HCT116 (cell line): Measurements from ENCODE around the gene DGCR6L. TPM values are rescaled to one million over a fixed set of nuclear protein-coding genes. Genes with fewer than 3 reads are reported as not detected.

Experiments used
- ATAC-seq: fragments of 200-7000 bp; cut with Tn5 transposase; 2 replicates; pipeline ENCODE4 v1.9.1; 2020; ENCODE audit warnings: mild to moderate bottlenecking, moderate library complexity
- BruUV-seq: library from RNA; stranded (reverse); fragments of 400-500 nt; replicated peaks from 2 replicates; lab custom pipeline; 2021; lab: Mats Ljungman, UMichigan
- CTCF ChIA-PET: fragments of 300-600 bp; sonication (Branson Sonifier 250); formaldehyde crosslinking; loops from one replicate; lab custom pipeline; 2021; ENCODE audit warnings: antibody characterized with exemption; lab: Charles Lee
- POLR2A ChIA-PET: fragments of 300-600, 350-600 bp; sonication (Branson Sonifier 250); formaldehyde crosslinking; loops from one replicate; lab custom pipeline; 2021; ENCODE audit warnings: antibody characterized with exemption; lab: Charles Lee
- RAD21 ChIA-PET, 2 experiments: fragments of 300-600 bp; sonication (Branson Sonifier 250); formaldehyde crosslinking; loops; one replicate each; lab custom pipeline; 2023; ENCODE audit warnings: low total read pairs in 2 of 2; ENCODE audit not compliant: uncharacterized antibody in 2 of 2, unreplicated experiment in 2 of 2, low non-redundant PET in 1 of 2; lab: Charles Lee
- DNase-seq: peaks from one replicate; pipeline ENCODE4 v3.0.0-alpha.2; 2010; ENCODE audit warnings: low read depth, low spot score
- H2AFZ ChIP-seq: fragments of 200-600 bp; shearing (Covaris generic), sonication (generic); 2 replicates; pipeline ENCODE4 v1.6.1; 2017; ENCODE audit warnings: low read depth, mixed run types, mixed read lengths, antibody characterized with exemption, low read length; ENCODE audit not compliant: poor library complexity, severe bottlenecking
- H3K27ac ChIP-seq: 2 replicates; pipeline ENCODE4 v1.5.1; 2012; ENCODE audit warnings: low read depth, low read length
- H3K27me3 ChIP-seq: fragments of 200-600 bp; sonication (generic); 2 replicates; pipeline ENCODE4 v1.6.1; 2016; ENCODE audit warnings: mixed run types, low read length, mixed read lengths; ENCODE audit not compliant: insufficient read depth
- H3K36me3 ChIP-seq, 2 experiments: fragments of 200-500 bp in 1 of 2; fragments of 200-600 bp in 1 of 2; sonication (Bioruptor generic) in 1 of 2; sonication (generic) in 1 of 2; 2 replicates each; pipeline versions ENCODE4 v1.5.1 to v1.6.1; 2014 to 2016; ENCODE audit warnings: low read length in 2 of 2, inconsistent platforms in 1 of 2, mixed read lengths in 1 of 2, mixed run types in 1 of 2; ENCODE audit not compliant: insufficient read depth in 2 of 2, control insufficient read depth in 1 of 2
- H3K4me1 ChIP-seq, 2 experiments: fragments of 200-600 bp in 1 of 2; sonication (generic) in 1 of 2; 2 replicates each; pipeline versions ENCODE4 v1.5.1 to v1.6.1; 2012 to 2017; ENCODE audit warnings: low read length in 2 of 2, inconsistent platforms in 1 of 2, mild to moderate bottlenecking in 1 of 2, mixed read lengths in 1 of 2, mixed run types in 1 of 2, moderate library complexity in 1 of 2; ENCODE audit not compliant: insufficient read depth in 2 of 2, control insufficient read depth in 1 of 2
- H3K4me2 ChIP-seq: fragments of 200-600 bp; sonication (generic); 2 replicates; pipeline ENCODE4 v1.6.1; 2017; ENCODE audit warnings: mixed run types, low read length, mixed read lengths
- H3K4me3 ChIP-seq, 2 experiments: fragments of 200-600 bp in 1 of 2; sonication (generic) in 1 of 2; replicated peaks in 1 of 2; 2 replicates each; pipeline ENCODE4 v1.5.1; 2011 to 2016; ENCODE audit warnings: low read length in 2 of 2, control low read depth in 1 of 2, low read depth in 1 of 2, mild to moderate bottlenecking in 1 of 2, mixed read lengths in 1 of 2, mixed run types in 1 of 2
- H3K79me2 ChIP-seq: fragments of 200-600 bp; sonication (generic); 2 replicates; pipeline ENCODE4 v1.6.1; 2017; ENCODE audit warnings: mild to moderate bottlenecking, mixed run types, low read length, moderate library complexity, mixed read lengths; ENCODE audit not compliant: insufficient read depth
- H3K9ac ChIP-seq: fragments of 200-600 bp; sonication (generic); 2 replicates; pipeline ENCODE4 v1.6.1; 2016; ENCODE audit warnings: low read length, mixed read lengths
- H3K9me2 ChIP-seq: fragments of 200-600 bp; sonication (generic), shearing (Covaris generic); 2 replicates; pipeline ENCODE4 v1.6.1; 2017; ENCODE audit warnings: mixed run types, mild to moderate bottlenecking, moderate library complexity; ENCODE audit not compliant: insufficient read depth
- H3K9me3 ChIP-seq, 2 experiments: fragments of 200-500 bp in 1 of 2; fragments of 200-600 bp in 1 of 2; sonication (Bioruptor generic) in 1 of 2; sonication (generic) in 1 of 2; 2 replicates each; pipeline ENCODE4 v1.6.1; 2014 to 2017; ENCODE audit warnings: low read length in 2 of 2, mixed read lengths in 2 of 2, inconsistent platforms in 1 of 2, low read depth in 1 of 2, mild to moderate bottlenecking in 1 of 2, mixed run types in 1 of 2, moderate library complexity in 1 of 2; ENCODE audit not compliant: control insufficient read depth in 1 of 2, insufficient read depth in 1 of 2
- H4K20me1 ChIP-seq: fragments of 200-600 bp; sonication (generic), shearing (Covaris generic); 2 replicates; pipeline ENCODE4 v1.6.1; 2017; ENCODE audit warnings: mixed run types, mild to moderate bottlenecking, moderate library complexity; ENCODE audit not compliant: insufficient read depth
- CBX3 ChIP-seq: IDR thresholded peaks from 2 replicates; pipeline ENCODE4 v1.6.1; 2012; ENCODE audit warnings: low read depth
- CEBPB ChIP-seq: IDR thresholded peaks from 2 replicates; pipeline ENCODE4 v1.6.1; 2012; ENCODE audit warnings: low read depth
- EGR1 ChIP-seq: IDR thresholded peaks from 2 replicates; pipeline ENCODE4 v1.6.1; 2012; ENCODE audit warnings: low read depth
- ELF1 ChIP-seq: IDR thresholded peaks from 2 replicates; pipeline ENCODE4 v1.6.1; 2012; ENCODE audit warnings: low read depth, borderline replicate concordance
- EZH2 ChIP-seq: fragments of 200-600 bp; sonication (generic); IDR thresholded peaks from 2 replicates; pipeline ENCODE4 v1.6.1; 2017; ENCODE audit warnings: antibody characterized with exemption, mixed run types
- EZH2phosphoT487 ChIP-seq: fragments of 200-600 bp; IDR thresholded peaks from 2 replicates; pipeline ENCODE4 v1.6.1; 2018; ENCODE audit warnings: antibody characterized with exemption, borderline replicate concordance
- JUND ChIP-seq: IDR thresholded peaks from 2 replicates; pipeline ENCODE4 v1.6.1; 2012
- POLR2A ChIP-seq: IDR thresholded peaks from 2 replicates; pipeline ENCODE4 v1.7.0; 2011; ENCODE audit warnings: borderline replicate concordance; ENCODE audit not compliant: insufficient read depth, insufficient read length; ENCODE audit errors: extremely low read depth
- POLR2AphosphoS5 ChIP-seq: IDR thresholded peaks from 2 replicates; pipeline ENCODE4 v1.6.1; 2011; ENCODE audit warnings: mild to moderate bottlenecking, low read depth, low read length, moderate library complexity
- SIN3A ChIP-seq: IDR thresholded peaks from 2 replicates; pipeline ENCODE4 v1.6.1; 2012; ENCODE audit warnings: low read depth
- SP1 ChIP-seq: IDR thresholded peaks from 2 replicates; pipeline ENCODE4 v1.6.1; 2012; ENCODE audit warnings: low read depth
- TCF7L2 ChIP-seq: IDR thresholded peaks from 2 replicates; pipeline ENCODE4 v1.7.0; 2011; ENCODE audit warnings: borderline replicate concordance, inconsistent platforms; ENCODE audit not compliant: insufficient read depth, insufficient read length; ENCODE audit errors: extremely low read depth
- YY1 ChIP-seq: IDR thresholded peaks from 2 replicates; pipeline ENCODE4 v1.6.1; 2011; ENCODE audit warnings: low read length, low read depth, moderate library complexity, mild to moderate bottlenecking; ENCODE audit not compliant: insufficient replicate concordance; ENCODE audit errors: extremely low read depth
- ZFX ChIP-seq: fragments of 450-650 bp; IDR thresholded peaks from 2 replicates; pipeline ENCODE4 v1.6.1; 2017
- ZNF274 ChIP-seq: fragments of 200-500 bp; sonication (Bioruptor generic); IDR thresholded peaks from 2 replicates; pipeline ENCODE4 v1.6.1; 2014; ENCODE audit warnings: mild to moderate bottlenecking, low read depth, low read length, inconsistent platforms
- intact Hi-C: fragments of 100-400 bp; cut with micrococcal nuclease; formaldehyde crosslinking; loops from 2 replicates; pipeline ENCODE4 v1.10.0; 2022
- total RNA-seq: library from RNA; stranded (reverse); gene quantifications from one replicate; pipeline ENCODE4 v1.2.1, GENCODE V29; 2021; ENCODE audit not compliant: unreplicated experiment
- TF ChIP-seq, protein P1 (sequence below): IDR thresholded peaks from 2 replicates; pipeline ENCODE4 v1.6.1; 2012; ENCODE audit warnings: low read depth
- TF ChIP-seq, protein P2 (sequence below): IDR thresholded peaks from 2 replicates; pipeline ENCODE4 v1.6.1; 2011; ENCODE audit warnings: mild to moderate bottlenecking, low read length, moderate library complexity; ENCODE audit not compliant: insufficient replicate concordance; ENCODE audit errors: extremely low read depth
- TF ChIP-seq, protein P3 (sequence below), 3 experiments: fragments of 200-600 bp in 1 of 3; sonication (generic) in 1 of 3; IDR thresholded peaks in 2 of 3; conservative IDR thresholded peaks in 1 of 3; 2 replicates each; pipeline ENCODE4 v1.5.1; 2012 to 2017; ENCODE audit warnings: low read depth in 2 of 3, low read length in 2 of 3, antibody characterized with exemption in 1 of 3, borderline replicate concordance in 1 of 3, control low read depth in 1 of 3, mild to moderate bottlenecking in 1 of 3, mixed read lengths in 1 of 3, mixed run types in 1 of 3, moderate library complexity in 1 of 3; ENCODE audit not compliant: insufficient read depth in 1 of 3
- TF ChIP-seq, protein P4 (sequence below): IDR thresholded peaks from 2 replicates; pipeline ENCODE4 v1.6.1; 2012

The DGCR6L gene
- total RNA-seq, 1 experiment from 2014 or later: 44.9 TPM

DNA sequence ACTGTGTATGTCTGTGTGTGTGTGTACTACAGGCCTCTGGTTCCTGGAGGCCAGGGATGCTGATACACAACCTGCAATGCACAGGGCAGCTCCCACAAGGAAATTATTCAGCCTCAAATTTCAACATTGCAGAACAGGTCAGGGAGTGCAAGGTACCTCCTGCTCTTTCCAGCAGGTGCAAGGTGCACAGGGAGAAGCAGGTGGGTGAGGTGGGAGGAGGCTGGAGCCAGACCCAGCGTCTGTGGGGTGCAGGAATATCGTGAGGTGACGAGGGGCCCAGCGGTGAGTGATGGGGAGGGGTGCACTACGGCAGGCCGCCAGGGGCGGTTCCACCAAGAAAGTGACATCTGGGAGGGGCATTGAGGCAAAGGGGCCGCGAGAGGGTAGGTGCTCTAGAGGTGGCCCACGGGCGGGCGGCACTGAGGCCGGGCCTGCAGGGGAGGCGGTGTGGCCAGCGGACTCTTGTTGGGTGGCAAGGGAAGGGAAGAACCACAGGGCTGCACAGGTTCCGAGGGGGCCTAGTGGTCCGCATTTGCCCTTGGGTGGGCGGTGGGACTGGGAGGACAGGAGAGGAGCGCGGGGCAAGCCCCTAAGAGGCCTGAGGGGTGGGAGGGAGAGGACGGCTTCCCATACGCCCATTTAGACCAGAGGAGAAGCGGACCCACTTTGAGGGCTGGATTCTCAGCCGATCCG, 21.6 kb downstream of the DGCR6L start:
- DNase-seq (no peak), ATAC-seq (no peak)
- H3K9me3 ChIP-seq: no peaks in the 10 kb centered on the region
- intact Hi-C loops: no loop called here
- no peaks in the 10 kb centered on the region for H3K27me3 ChIP-seq
- H3K9me2 ChIP-seq: no peaks in the 10 kb centered on the region
- ChIA-PET POLR2A (interaction anchor here (2.0 kb wide), 1 partner anchor 22 kb away, joined by 6 read pairs; the partner anchor contains the start of gene DGCR6L), CTCF (no interaction called here), RAD21 (no interaction called here)
- peak overlapping the region; percentile 43; the same call in 1 of the 2 replicates for H3K27ac ChIP-seq
- no peaks in the 10 kb centered on the region for H3K36me3 ChIP-seq
- H3K9ac ChIP-seq: no peak overlapping the region
- peak overlapping the region in 1 of 2 experiments; percentile 57; a peak in 1 of 4 replicates for H3K4me3 ChIP-seq
- H3K79me2 ChIP-seq: no peaks in the 10 kb centered on the region
- no peak overlapping the region for H2AFZ ChIP-seq
- peaks cover 3 to 17% of the 10 kb centered on the region in 2 experiments; a peak in 3 of 4 replicates for H3K4me1 ChIP-seq
- H3K4me2 ChIP-seq: peak overlapping the region; percentile 92
- H4K20me1 ChIP-seq: no peaks in the 10 kb centered on the region
- BruUV-seq: no TSS peak
- TF ChIP-seq, protein P1, sequence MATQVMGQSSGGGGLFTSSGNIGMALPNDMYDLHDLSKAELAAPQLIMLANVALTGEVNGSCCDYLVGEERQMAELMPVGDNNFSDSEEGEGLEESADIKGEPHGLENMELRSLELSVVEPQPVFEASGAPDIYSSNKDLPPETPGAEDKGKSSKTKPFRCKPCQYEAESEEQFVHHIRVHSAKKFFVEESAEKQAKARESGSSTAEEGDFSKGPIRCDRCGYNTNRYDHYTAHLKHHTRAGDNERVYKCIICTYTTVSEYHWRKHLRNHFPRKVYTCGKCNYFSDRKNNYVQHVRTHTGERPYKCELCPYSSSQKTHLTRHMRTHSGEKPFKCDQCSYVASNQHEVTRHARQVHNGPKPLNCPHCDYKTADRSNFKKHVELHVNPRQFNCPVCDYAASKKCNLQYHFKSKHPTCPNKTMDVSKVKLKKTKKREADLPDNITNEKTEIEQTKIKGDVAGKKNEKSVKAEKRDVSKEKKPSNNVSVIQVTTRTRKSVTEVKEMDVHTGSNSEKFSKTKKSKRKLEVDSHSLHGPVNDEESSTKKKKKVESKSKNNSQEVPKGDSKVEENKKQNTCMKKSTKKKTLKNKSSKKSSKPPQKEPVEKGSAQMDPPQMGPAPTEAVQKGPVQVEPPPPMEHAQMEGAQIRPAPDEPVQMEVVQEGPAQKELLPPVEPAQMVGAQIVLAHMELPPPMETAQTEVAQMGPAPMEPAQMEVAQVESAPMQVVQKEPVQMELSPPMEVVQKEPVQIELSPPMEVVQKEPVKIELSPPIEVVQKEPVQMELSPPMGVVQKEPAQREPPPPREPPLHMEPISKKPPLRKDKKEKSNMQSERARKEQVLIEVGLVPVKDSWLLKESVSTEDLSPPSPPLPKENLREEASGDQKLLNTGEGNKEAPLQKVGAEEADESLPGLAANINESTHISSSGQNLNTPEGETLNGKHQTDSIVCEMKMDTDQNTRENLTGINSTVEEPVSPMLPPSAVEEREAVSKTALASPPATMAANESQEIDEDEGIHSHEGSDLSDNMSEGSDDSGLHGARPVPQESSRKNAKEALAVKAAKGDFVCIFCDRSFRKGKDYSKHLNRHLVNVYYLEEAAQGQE: no peak
- TF ChIP-seq SP1: no peak
- no peak for TF ChIP-seq ZNF274
- TF ChIP-seq POLR2A: no peak
- no peak for TF ChIP-seq CEBPB
- TF ChIP-seq CBX3: no peak
- TF ChIP-seq YY1: no peak
- TF ChIP-seq EZH2phosphoT487: no peak
- no peak for TF ChIP-seq JUND
- TF ChIP-seq, protein P2, sequence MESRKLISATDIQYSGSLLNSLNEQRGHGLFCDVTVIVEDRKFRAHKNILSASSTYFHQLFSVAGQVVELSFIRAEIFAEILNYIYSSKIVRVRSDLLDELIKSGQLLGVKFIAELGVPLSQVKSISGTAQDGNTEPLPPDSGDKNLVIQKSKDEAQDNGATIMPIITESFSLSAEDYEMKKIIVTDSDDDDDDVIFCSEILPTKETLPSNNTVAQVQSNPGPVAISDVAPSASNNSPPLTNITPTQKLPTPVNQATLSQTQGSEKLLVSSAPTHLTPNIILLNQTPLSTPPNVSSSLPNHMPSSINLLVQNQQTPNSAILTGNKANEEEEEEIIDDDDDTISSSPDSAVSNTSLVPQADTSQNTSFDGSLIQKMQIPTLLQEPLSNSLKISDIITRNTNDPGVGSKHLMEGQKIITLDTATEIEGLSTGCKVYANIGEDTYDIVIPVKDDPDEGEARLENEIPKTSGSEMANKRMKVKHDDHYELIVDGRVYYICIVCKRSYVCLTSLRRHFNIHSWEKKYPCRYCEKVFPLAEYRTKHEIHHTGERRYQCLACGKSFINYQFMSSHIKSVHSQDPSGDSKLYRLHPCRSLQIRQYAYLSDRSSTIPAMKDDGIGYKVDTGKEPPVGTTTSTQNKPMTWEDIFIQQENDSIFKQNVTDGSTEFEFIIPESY: no peak
- no peak for TF ChIP-seq ELF1
- TF ChIP-seq EZH2: no peak
- TF ChIP-seq POLR2AphosphoS5: no peak
- no peak for TF ChIP-seq TCF7L2
- TF ChIP-seq, protein P3, sequence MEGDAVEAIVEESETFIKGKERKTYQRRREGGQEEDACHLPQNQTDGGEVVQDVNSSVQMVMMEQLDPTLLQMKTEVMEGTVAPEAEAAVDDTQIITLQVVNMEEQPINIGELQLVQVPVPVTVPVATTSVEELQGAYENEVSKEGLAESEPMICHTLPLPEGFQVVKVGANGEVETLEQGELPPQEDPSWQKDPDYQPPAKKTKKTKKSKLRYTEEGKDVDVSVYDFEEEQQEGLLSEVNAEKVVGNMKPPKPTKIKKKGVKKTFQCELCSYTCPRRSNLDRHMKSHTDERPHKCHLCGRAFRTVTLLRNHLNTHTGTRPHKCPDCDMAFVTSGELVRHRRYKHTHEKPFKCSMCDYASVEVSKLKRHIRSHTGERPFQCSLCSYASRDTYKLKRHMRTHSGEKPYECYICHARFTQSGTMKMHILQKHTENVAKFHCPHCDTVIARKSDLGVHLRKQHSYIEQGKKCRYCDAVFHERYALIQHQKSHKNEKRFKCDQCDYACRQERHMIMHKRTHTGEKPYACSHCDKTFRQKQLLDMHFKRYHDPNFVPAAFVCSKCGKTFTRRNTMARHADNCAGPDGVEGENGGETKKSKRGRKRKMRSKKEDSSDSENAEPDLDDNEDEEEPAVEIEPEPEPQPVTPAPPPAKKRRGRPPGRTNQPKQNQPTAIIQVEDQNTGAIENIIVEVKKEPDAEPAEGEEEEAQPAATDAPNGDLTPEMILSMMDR (IDR thresholded peaks at IDR 0.05 in 2 of 3, conservative IDR thresholded peaks at IDR 0.05 in 1 of 3; ENCODE audit: borderline replicate concordance in 1 of 3, insufficient read depth in 1 of 3, low read depth in 2 of 3, low read length in 2 of 3): no peak
- TF ChIP-seq EGR1: no peak
- TF ChIP-seq ZFX: no peak
- TF ChIP-seq, protein P4, sequence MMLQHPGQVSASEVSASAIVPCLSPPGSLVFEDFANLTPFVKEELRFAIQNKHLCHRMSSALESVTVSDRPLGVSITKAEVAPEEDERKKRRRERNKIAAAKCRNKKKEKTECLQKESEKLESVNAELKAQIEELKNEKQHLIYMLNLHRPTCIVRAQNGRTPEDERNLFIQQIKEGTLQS: no peak
- TF ChIP-seq SIN3A: no peak
- TF ChIP-seq, all 23 proteins: peak for 0
